GM19035 (cell line): Measurements from ENCODE around the gene NOTCH4.

ENCODE experiments used
- ATAC-seq: cut with Tn5 transposase; IDR thresholded peaks from one replicate; pipeline ENCODE4 v1.9.1; 2021; ENCODE audit not compliant: unreplicated experiment

NOTCH4 gene

DNA sequence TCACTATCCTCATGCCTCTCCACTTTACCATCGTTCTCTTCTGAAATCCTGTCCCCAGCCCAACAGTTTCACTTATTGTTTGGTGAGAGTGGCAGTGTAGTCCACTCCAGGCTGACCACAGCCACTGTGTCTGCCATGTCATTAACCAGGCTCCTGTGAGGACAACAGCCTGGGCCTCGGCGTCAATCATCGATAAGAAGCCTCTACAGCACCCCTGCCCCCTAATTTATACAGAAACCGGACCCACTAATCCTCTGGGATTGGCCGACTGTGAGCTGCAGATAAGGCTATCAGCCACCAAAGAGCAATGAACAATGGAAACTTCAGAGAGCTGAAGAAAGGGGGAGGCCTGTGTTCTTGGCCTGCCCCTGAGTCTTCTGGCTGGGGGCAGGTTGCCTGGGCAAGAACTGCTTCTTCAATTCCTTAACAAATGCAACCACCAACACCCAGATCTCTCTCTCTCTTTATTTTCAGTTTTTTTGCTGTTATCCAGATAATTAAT, 56.1 kb downstream of the NOTCH4 start:
- ATAC-seq, result no peak

- no peak for ATAC-seq
These were observed 56.6 kb downstream of the NOTCH4 start for GRCh38 chr6:32167154-32167760.

DNA sequence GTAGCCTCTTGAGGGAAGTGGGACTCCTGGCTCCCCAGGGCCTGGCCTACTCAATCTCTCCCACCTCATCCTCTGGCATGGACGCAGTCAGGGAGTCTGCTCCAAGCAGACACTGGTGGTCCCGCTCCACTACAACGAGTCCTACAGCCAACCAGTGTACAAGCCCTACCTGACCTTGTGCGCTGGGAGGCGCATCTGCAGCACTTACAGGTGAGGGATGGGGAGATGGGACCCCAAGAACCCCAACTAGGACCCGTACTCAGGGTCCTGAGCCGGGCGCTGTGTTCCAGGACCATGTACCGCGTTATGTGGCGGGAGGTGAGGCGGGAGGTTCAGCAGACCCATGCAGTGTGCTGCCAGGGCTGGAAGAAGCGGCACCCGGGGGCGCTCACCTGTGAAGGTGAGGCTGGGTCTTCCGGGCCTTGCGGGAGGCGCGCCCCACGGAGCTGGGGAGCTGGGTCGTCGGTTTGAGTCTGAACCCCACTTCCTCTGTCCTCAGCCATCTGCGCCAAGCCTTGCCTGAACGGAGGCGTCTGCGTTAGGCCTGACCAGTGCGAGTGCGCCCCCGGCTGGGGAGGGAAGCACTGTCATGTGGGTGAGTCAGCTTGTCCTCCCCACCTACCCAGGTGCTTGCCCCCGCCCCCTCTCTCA, 57.3 kb downstream of the NOTCH4 start:
- no peak for ATAC-seq

DNA sequence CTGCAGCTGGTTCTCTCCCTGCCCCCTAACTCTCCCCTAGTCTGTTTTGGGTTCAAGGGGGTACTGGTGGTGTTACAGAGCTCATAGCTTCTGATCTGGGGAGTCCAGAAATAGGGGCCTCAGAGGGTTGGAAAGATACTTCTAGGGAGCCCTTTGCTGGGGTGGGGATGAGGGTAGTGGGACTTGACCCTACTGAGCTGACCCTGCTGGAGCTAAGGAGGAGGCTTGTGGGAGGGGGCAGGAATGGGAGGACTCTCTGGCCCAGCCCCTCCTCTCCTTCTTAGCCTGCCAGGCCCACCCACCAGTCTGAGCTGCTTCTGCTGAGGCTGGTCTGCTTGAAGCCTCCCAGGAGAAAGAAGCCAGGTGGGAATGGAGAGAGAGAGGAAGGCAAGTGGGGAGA, 59.6 kb downstream of the NOTCH4 start, which contains the start of gene EGFL8:
TSS of gene EGFL8 (plus strand) at position 301 of the 400 bp plus-strand sequence. CDS start 1,571 bp downstream, outside the sequence.
- no peak for ATAC-seq

DNA sequence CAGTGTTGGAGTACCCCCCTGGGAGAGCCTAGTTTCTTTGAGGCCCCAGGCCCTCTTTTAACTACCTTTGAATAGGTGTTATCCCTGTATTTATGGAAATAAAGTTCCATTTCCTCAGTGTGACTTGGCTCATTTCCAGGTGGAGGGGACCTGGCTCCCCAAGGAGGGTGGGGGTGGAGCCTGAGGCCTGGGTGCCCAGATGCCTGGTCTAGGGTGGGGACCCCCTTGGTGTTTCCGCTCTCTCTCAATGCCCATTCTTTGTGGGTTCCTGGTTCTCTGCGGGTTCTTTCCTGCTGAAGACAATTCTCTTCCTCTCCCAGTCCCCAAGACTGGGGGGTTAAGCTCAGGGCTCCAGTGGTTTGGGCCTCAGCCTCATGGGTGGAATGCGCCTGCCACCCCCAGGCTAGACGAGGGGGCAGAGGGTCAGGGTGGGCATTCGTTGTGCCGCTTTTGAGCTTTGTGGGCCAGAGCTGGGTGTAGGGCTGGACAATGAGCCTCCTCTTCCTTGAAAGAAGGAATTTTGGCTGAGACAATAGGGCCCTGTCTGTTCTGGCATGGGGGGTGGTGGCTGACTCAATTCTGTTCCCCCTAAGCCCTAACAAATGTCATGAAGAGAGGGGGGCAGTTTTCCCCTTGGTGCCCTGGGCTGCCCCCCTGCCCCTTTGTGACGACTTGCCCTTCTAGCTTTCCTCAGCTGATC, 60.2 kb downstream of the NOTCH4 start:
- no peak for ATAC-seq

DNA sequence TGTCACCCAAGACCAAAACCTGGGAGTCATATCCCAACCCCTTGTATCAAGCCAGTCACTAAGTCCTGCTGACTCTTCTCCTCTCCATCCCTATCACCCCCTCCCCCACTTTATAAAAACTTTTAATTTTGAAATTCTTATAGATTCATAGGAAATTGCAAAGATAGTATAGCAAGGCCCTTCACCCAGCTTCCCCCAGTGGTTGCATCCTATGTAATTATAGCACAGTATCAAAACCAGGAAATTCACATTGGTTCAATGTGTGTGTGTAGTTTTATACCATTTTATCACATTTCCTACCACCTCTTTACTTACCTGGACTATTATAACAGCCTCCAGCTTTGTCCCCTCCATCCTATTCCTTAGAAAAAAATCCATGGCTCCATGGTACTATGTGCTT, 65.8 kb downstream of the NOTCH4 start:
- no peak for ATAC-seq

DNA sequence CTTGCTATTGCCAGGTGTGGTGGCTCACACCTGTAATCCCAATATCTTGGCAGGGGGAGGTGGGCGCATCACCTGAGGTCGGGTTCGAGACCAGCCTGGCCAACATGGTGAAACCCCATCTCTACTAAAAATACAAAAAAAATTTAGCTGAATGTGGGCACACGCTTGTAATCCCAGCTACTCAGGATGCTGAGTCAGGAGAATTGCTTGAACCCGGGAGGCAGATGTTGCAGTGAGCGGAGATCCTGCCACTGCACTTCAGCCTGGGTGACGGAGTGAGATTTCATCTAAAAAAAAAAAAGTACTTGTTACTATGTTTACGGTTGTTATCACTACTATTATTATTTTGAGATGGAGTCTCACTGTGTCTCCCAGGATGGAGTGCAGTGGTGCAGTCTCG, 67.0 kb downstream of the NOTCH4 start:
- ATAC-seq, result no peak

DNA sequence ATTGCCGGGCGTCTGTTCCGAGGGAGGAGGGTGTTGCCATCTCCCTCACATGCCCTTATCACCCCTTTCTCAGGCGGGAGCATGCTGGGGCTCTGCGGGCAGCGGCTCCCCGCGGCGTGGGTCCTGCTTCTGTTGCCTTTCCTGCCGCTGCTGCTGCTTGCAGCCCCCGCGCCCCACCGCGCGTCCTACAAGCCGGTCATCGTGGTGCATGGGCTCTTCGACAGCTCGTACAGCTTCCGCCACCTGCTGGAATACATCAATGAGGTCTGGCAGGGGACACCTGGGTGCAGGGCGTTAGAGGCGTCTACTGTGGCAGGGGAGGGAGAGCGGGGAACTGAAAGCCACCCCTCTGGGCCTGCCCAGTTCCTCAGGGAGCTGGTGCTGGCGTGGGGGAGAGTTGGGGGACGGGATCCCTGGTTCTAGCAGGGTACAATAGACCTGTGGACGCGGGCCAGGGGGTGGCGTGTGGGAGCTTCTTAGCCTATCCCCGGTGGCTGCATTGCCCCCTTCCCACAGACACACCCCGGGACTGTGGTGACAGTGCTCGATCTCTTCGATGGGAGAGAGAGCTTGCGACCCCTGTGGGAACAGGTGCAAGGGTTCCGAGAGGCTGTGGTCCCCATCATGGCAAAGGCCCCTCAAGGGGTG, 69.2 kb downstream of the NOTCH4 start:
- no peak for ATAC-seq

DNA sequence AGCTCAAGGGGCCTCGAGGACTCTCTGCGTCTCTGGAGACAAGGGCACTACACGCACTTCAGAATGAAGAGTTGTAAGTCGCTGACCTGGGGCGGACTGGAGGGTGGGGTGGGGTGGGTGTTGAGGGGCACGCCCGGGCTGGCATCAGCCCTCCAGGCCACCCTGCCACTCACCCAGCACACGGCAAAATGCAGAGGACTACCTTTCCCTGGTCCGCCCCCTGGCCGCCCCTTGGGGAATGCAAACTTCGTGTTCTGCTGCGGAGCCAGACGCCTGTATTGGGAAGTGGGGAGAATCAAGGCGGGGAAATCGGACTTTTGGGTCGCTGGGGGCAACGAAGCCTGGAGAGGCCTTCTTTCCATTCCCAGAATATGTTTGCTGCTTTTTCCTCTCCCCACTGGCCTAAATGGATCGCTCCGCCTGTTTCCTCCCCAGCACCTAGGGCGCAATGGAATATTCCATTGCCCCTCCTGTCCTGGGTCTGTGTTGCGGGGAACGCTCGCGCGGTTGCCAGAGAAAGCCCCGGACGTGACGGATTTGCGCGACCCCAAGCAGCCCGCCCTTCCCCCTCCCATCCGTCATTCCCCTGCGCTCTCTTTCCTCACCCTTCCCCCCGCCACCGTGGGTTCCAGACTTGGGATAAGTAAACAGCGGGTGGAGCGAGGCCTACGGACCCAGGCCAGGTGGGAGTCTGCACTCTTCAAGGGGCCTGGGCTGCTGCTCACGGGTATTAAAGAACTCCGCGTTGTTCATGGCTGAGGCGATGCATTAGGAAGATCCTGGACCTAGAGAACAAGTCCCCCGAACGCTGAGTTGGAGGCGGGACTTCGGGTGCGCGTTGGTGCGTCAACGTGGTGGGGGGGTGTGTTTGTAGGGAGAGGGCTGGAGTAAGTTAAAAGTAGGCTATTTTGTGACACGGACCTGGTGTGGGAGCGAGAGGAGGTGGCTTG, 70.0 kb downstream of the NOTCH4 start, which contains the start of gene PPT2:
TSS of gene PPT2 (plus strand) at position 578 of the 950 bp plus-strand sequence. CDS start 454 bp downstream, outside the sequence.
- no peak for ATAC-seq

- no peak for ATAC-seq
These were observed 70.9 kb downstream of the NOTCH4 start for GRCh38 chr6:32152769-32153563.

DNA sequence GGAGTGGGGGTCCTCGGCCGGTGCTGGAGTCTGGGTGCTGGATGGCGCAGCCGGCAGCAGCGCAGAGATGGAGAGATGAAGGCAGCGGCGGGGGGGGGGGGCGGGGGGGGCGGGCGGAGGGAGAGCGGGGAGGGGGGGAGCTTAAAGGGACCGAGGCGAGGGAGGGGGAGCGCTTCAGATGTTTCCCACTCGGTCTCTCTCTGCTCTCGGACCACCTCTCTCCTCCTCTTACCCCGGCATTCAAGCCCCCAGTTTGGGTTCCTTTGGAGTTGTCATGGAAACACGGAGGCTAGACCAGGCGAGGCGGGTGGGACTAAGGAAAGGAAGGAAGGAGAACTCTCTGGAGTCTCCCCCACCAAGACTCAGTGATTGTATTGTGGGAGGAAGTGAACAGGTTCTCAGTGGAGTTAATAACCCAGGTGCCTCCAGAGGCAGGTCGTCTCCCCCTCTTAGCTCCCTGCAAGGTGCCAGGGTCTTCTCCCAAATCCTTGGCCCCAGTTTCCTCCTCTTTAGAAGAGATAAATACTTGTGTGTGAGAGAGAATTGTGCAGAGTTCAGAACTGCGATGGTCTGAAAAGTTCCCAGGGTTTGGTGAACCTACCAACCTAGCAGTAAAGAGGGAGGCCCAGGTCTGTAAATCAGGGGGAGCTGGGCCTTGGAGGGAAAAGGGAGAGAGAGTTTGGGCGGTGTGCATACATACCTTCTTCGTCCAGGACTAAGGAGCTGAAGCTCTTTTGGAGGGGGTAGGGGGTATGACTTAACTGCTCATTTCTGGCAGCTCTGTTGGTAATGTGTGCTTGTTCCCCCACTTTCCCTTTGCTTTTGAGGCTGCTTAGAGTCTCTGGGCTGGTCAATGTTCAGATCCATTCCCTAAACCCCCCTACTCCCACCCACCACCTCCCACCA, 71.8 kb downstream of the NOTCH4 start, which contains the start of gene PRRT1:
TSS of gene PRRT1 (minus strand) at position 77 of the 906 bp plus-strand sequence. CDS start 112 bp downstream, outside the sequence.
- ATAC-seq, result no peak

DNA sequence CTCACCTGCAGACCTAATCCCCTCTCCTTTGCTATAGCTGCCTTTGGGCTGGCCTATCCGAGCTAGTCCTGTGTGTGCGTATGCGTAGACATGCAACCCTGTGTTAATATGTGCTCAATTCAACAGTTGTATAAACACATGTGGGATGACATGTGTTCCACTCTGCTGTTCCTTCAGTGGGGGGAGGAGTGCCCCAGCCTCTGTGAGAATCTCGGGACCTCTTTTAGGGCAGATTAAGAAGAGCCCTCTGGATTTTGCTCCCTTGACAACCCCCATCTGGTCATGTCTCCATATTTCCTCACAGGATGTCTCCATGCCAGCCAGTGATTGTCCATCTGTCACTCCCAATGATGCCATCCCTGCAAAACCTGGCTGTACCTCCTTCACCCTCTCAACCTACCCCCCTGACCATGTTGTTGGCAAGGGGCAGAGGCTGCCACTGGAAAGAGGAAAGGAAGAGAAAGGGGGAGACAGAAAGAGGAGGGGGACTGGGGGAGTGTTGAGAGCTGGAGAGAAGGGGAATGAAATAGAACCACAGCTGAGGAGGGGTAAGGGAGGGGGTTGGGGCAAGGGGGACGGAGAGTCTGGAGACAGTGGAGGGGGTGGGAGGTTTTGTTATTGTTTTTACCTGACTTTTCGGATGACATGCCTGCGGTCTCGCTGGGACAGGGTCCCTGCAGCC, 72.5 kb downstream of the NOTCH4 start:
- ATAC-seq, result no peak

GRCh38 chr6:32149932-32150870, 73.7 kb downstream of the NOTCH4 start:
- ATAC-seq, result no peak

- ATAC-seq, result no peak
These were observed 74.6 kb downstream of the NOTCH4 start for GRCh38 chr6:32149092-32149755.

GRCh38 chr6:32148289-32149091, 75.4 kb downstream of the NOTCH4 start:
- no peak for ATAC-seq
